Liver (tissue), 9 donors: ENCODE results near the gene SEC24C. TPM values are rescaled to one million over a fixed set of nuclear protein-coding genes. Genes with fewer than 3 reads are reported as not detected.
"Not testable (repeated sequence)": the region's sequence is repeated elsewhere in the genome, so short reads cannot be mapped to it uniquely, and the experiment has no call there.

Experiments
- DNase-seq: peaks from one replicate; pipeline ENCODE4 v3.0.0-alpha.2; 2017; ENCODE audit warnings: low spot score
- H3K27ac ChIP-seq, 2 donors: one replicate each; pipeline ENCODE4 v1.7.0; 2013; ENCODE audit warnings: inconsistent platforms in 2 of 2, low read length in 2 of 2, control low read depth in 1 of 2, low read depth in 1 of 2, mild to moderate bottlenecking in 1 of 2
- H3K27me3 ChIP-seq, 4 donors: one replicate each; pipeline versions ENCODE4 v1.6.1 to v1.7.0; 2013; ENCODE audit warnings: low read length in 3 of 4, inconsistent platforms in 1 of 4, mild to moderate bottlenecking in 1 of 4, moderate library complexity in 1 of 4; ENCODE audit not compliant: control insufficient read depth in 4 of 4, insufficient read depth in 4 of 4
- H3K36me3 ChIP-seq, 4 donors: one replicate each; pipeline versions ENCODE4 v1.6.1 to v1.7.0; 2013; ENCODE audit warnings: low read length in 3 of 4, mild to moderate bottlenecking in 3 of 4, low read depth in 1 of 4, moderate library complexity in 1 of 4; ENCODE audit not compliant: control insufficient read depth in 4 of 4, insufficient read depth in 3 of 4
- H3K4me1 ChIP-seq, 4 donors: one replicate each; pipeline versions ENCODE4 v1.6.1 to v1.7.0; 2013; ENCODE audit warnings: low read length in 3 of 4, mild to moderate bottlenecking in 3 of 4, moderate library complexity in 1 of 4; ENCODE audit not compliant: control insufficient read depth in 4 of 4, insufficient read depth in 4 of 4
- H3K4me3 ChIP-seq, 3 donors: one replicate each; pipeline versions ENCODE4 v1.6.1 to v1.7.0; 2013; ENCODE audit warnings: low read length in 3 of 3, control low read depth in 1 of 3, low read depth in 1 of 3, mild to moderate bottlenecking in 1 of 3
- H3K9ac ChIP-seq, 2 donors: one replicate each; pipeline ENCODE4 v1.7.0; 2013; ENCODE audit warnings: low read length in 2 of 2, mild to moderate bottlenecking in 2 of 2, moderate library complexity in 2 of 2, control low read depth in 1 of 2, low read depth in 1 of 2
- H3K9me3 ChIP-seq, 4 donors: one replicate each; pipeline versions ENCODE4 v1.6.1 to v1.7.0; 2013; ENCODE audit warnings: low read length in 3 of 4; ENCODE audit not compliant: control insufficient read depth in 4 of 4
- WGBS: extraction: QIAGEN DNeasy Blood & Tissue Kit; methylation state at CpG from one replicate; pipeline ENCODE4 v1.1.7; 2013; 5-methylcytosine and 5-hydroxymethylcytosine counted together
- polyA plus RNA-seq, 2 donors: library from polyadenylated mRNA; stranded (reverse) in 1 of 2; unstranded in 1 of 2; fragments of 200-250 nt in 1 of 2; fragments of >200 nt in 1 of 2; fragmentation: Nextera tagmentation in 1 of 2; extraction: Ambion mirVana in 1 of 2; gene quantifications; one replicate each; pipeline versions ENCODE4 v1.2.1 to v1.2.3, GENCODE V29; 2013 to 2015
- total RNA-seq, 2 donors: library from RNA; depleted of rRNA; stranded (reverse); fragments of >200 nt; gene quantifications; one replicate each; pipeline ENCODE4 v1.2.3, GENCODE V29; 2014
- donor health status: healthy.
- donor health status: healthy.
- donor health status: healthy.
- donor health status: healthy.
- donor health status: healthy.

Gene SEC24C
- total and polyA plus RNA-seq, 4 donors: 15.0 to 48.1 (median 40.9) TPM

DNA sequence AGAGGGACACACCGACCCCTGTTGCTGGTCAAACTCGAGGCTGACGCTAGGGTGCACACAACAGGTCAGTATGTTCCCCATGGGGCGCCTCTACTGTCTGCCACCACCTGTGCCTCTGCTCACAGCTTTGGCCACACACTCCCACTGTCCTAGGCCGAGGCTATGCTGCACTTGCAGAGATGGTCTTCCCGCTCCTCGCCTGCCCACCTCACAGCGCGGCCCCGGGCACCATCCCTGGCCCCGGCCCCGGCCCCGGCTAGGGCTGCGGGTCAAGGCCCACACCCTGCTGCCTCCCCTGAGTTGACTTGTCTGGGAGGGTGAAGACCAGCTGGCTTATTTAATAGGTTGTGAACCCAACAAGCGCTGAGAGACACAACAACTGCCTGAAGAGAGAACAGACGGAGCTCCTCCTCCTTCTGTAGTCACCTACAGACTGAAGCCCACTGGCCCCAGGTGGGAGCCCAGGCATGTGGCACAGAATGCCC is 46.5 kb upstream of the SEC24C start, which contains the start of gene AGAP5:
TSS of gene AGAP5 (minus strand) at position 435 of the 485 bp plus-strand sequence. CDS start at position 81, 354 bp downstream.
- H3K4me3 ChIP-seq, H3K27ac ChIP-seq, DNase-seq, H3K9ac ChIP-seq, H3K9me3 ChIP-seq, H3K4me1 ChIP-seq, H3K36me3 ChIP-seq, H3K27me3 ChIP-seq: not testable (repeated sequence)
- 97% methylated on average over 16 of the region's 16 CpGs for WGBS

- 99% methylated on average over 2 of the region's 2 CpGs for WGBS
- H3K36me3 ChIP-seq, H3K4me1 ChIP-seq, H3K27ac ChIP-seq, H3K4me3 ChIP-seq, H3K9ac ChIP-seq, H3K27me3 ChIP-seq, H3K9me3 ChIP-seq, DNase-seq: not testable (repeated sequence)
These were observed 45.4 kb upstream of the SEC24C start for GRCh38 chr10:73698819-73699218.

DNA sequence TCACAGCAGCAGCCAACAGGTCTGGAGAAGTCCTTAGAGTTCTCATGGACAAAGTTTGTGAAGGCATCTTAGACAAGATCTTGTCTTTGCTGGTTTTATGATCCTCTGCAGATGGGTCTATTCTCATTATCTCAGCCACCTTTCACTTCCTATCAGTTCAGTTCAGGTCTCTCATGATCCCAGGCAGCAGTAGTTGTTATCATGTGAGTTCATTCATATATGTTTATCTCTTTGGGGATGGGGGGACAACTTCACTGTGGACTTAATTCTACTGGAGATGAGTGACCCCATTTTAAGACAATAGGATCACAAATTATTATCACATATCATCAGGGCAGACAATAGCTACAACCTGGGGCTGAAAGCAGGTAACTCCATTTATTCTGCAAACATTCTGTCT is 40.2 kb upstream of the SEC24C start:
- not testable (repeated sequence) for H3K4me1 ChIP-seq, H3K36me3 ChIP-seq, H3K27ac ChIP-seq, H3K9me3 ChIP-seq, H3K4me3 ChIP-seq, H3K27me3 ChIP-seq, H3K9ac ChIP-seq, DNase-seq

DNA sequence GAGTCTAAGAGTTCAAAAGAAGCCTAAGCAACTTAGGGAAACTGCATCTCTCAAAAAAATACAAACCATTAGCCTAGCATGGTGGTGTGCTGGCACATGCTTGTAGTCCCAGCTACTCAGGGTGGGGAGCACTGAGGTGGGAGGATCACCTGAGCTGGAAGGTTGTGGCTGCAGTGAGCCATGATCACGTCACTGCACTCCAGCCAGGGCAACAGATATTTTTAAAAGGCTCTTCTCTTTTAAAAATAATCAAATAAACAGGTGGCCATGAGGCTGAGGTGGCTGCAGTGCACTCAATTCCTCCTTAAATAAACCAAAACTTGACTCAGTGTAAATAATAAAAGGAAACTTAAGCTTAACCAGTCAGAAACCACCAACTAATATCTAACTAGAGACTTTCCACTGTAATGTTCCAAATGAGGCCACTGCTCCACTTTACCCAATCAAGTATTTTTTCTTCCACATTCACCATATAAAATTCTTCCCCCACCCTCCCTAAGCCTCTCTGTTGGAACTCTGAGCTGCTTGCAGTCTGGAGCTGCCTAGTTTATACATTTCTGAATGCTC is 38.6 kb upstream of the SEC24C start:
- not testable (repeated sequence) for H3K4me1 ChIP-seq, H3K4me3 ChIP-seq, DNase-seq, H3K36me3 ChIP-seq, H3K27me3 ChIP-seq, H3K27ac ChIP-seq, H3K9me3 ChIP-seq, H3K9ac ChIP-seq
- 92% methylated on average over 1 of the region's 1 CpG for WGBS

DNA sequence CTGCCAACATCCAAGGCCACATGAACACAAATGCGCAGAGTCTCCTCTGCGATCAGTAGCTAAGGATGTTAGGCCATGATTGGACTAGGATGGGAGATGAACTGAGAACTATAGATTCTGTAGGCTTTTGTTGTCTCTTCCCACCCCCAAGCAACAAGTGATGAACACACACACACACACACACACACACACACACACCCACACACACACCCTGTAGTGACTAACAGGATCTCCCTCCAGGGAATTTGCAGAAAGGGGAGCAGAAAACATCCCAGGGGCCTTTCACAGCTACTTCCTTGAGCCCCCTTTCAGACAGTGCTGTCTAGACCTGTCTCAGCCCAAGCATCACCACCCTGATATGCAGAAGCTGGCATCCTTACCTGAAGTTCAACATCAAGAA is 37.7 kb upstream of the SEC24C start:
- 99% methylated on average over 2 of the region's 2 CpGs for WGBS
- H3K27ac ChIP-seq, H3K4me3 ChIP-seq, H3K4me1 ChIP-seq, H3K9me3 ChIP-seq, DNase-seq, H3K36me3 ChIP-seq, H3K9ac ChIP-seq, H3K27me3 ChIP-seq: not testable (repeated sequence)

DNA sequence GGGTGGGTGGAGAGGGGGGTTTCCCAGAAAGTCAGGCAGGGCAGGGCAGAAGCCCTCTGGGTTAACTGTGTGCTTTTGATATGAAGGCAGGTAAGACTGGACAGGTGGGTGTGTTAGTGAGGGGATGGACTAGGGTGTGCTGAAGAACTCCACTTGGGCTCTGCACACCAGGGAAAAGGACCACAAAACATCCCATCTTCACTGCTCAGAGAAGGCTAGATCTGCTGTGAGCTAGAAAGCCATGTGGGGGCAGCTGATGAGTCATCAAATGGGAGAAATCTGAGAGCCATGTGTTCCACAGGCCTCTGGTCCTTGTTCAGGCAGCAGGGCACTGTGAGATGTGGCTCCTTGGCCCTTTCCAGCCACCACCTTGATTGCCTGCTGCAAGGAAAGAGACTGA is 36.5 kb upstream of the SEC24C start:
- not testable (repeated sequence) for DNase-seq, H3K27me3 ChIP-seq, H3K9me3 ChIP-seq, H3K36me3 ChIP-seq, H3K4me3 ChIP-seq, H3K4me1 ChIP-seq, H3K9ac ChIP-seq, H3K27ac ChIP-seq

DNA sequence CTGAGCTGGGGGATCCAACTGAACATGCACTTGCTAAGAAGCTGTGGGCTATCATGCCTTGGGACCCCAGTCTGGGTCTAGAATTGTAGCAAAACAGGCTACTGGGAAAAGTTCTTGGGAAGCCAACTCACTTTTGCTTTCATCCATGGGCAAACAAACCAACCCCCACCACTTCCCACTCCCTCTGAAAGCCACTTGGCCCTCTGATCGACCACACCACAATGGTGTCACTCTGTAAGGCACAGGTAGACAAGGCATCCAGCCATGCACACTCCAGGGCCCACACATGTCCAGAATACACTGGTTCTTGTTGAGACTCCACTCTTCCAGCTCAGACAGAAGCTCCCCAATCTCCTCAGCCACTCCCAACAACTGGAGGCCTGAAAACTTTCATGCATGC is 36.0 kb upstream of the SEC24C start:
- H3K9me3 ChIP-seq, H3K36me3 ChIP-seq, H3K4me1 ChIP-seq, H3K27me3 ChIP-seq, DNase-seq, H3K27ac ChIP-seq, H3K9ac ChIP-seq, H3K4me3 ChIP-seq: not testable (repeated sequence)
- 91% methylated on average over 1 of the region's 1 CpG for WGBS

DNA sequence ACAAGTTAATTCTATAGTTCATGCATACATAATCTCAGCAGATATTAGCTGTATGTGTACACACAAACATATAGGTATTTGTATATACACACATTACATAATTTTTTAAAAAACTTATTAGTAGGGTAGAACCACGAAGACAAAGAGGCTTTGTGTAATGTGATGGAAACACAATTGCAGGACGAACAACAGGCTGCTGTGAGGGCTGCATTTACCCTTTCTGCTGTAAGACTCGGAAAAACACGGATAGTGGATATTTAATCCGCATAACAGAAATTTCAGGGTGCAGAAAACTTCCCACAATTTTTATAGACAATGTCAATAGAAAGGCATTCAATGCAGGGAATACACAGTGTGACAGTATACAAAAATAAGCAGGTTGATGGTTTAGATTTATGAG is 32.5 kb upstream of the SEC24C start:
- not testable (repeated sequence) for DNase-seq

GRCh38 chr10:73713912-73714311 is 30.3 kb upstream of the SEC24C start:
- not testable (repeated sequence) for H3K27ac ChIP-seq, H3K4me1 ChIP-seq, DNase-seq, H3K9me3 ChIP-seq, H3K27me3 ChIP-seq, H3K9ac ChIP-seq, H3K4me3 ChIP-seq
- 97% methylated on average over 3 of the region's 3 CpGs for WGBS
- H3K36me3 ChIP-seq: peaks cover 6 to 38% (median 26%) of the 10 kb centered on the region in 4 donors

More for the DNA sequence above, 32.5 kb upstream of the SEC24C start:
- not testable (repeated sequence) for H3K4me3 ChIP-seq, H3K9ac ChIP-seq, H3K9me3 ChIP-seq, H3K4me1 ChIP-seq, H3K27ac ChIP-seq, H3K27me3 ChIP-seq
- H3K36me3 ChIP-seq: peaks cover 6 to 19% (median 8%) of the 10 kb centered on the region in 4 donors
- WGBS: 96% methylated on average over 5 of the region's 5 CpGs
